ENCODE measurements around the gene BSND.
"Not testable (repeated sequence)": the region's sequence is repeated elsewhere in the genome, so short reads cannot be mapped to it uniquely, and the experiment has no call there.

The BSND gene

GRCh38 chr1:55012661-55013060 lies 13.9 kb downstream of the BSND start:
- no peak overlapping the region for H3K4me3 ChIP-seq (ENCODE audit: low read depth, low read length)
- no peak for TF ChIP-seq CTCF (IDR thresholded peaks at IDR 0.05; ENCODE audit: low read depth, low read length, missing control alignments)
- no peak for DNase-seq (ENCODE audit: low read depth)

- TF ChIP-seq CTCF (IDR thresholded peaks at IDR 0.05; ENCODE audit: low read depth, low read length, missing control alignments) = no peak
- H3K4me3 ChIP-seq (ENCODE audit: low read depth, low read length) = no peak overlapping the region
- no peak for DNase-seq (ENCODE audit: low read depth)
Observed at GRCh38 chr1:55015123-55015522, 16.4 kb downstream of the BSND start.

- no peak overlapping the region for H3K4me3 ChIP-seq (ENCODE audit: low read depth, low read length)
- no peak for DNase-seq (ENCODE audit: low read depth)
- TF ChIP-seq CTCF (IDR thresholded peaks at IDR 0.05; ENCODE audit: low read depth, low read length, missing control alignments) = no peak
Observed at GRCh38 chr1:55015731-55016620, 17.2 kb downstream of the BSND start.

- DNase-seq (ENCODE audit: low read depth) = no peak
- H3K4me3 ChIP-seq (ENCODE audit: low read depth, low read length) = no peak overlapping the region
- TF ChIP-seq CTCF (IDR thresholded peaks at IDR 0.05; ENCODE audit: low read depth, low read length, missing control alignments) = no peak
Observed at GRCh38 chr1:55018395-55018794, 19.7 kb downstream of the BSND start.

- H3K4me3 ChIP-seq (ENCODE audit: low read depth, low read length) = no peak overlapping the region
- DNase-seq (ENCODE audit: low read depth) = peak; percentile 5
- peak; percentile 97 for TF ChIP-seq CTCF (IDR thresholded peaks at IDR 0.05; ENCODE audit: low read depth, low read length, missing control alignments)
Observed at GRCh38 chr1:55021942-55022546, 23.3 kb downstream of the BSND start.

- DNase-seq (ENCODE audit: low read depth); H3K4me3 ChIP-seq (ENCODE audit: low read depth, low read length): not testable (repeated sequence)
Observed at GRCh38 chr1:55024163-55024562, 25.4 kb downstream of the BSND start.

- H3K4me3 ChIP-seq (ENCODE audit: low read depth, low read length) = not testable (repeated sequence)
Observed at GRCh38 chr1:55026682-55027081, 27.9 kb downstream of the BSND start.

GRCh38 chr1:55031098-55031497 lies 32.4 kb downstream of the BSND start:
- not testable (repeated sequence) for DNase-seq (ENCODE audit: low read depth); H3K4me3 ChIP-seq (ENCODE audit: low read depth, low read length)

More at GRCh38 chr1:55026682-55027081, 27.9 kb downstream of the BSND start:
- not testable (repeated sequence) for DNase-seq (ENCODE audit: low read depth)
